Inflammatory macrophage treated with lipopolysaccharide for 4 hours (primary cell): Measurements from ENCODE around the gene DIS3.
"Not testable (repeated sequence)": the region's sequence is repeated elsewhere in the genome, so short reads cannot be mapped to it uniquely, and the experiment has no call there.

Experiments
- DNase-seq: peaks from one replicate; pipeline ENCODE4 v3.0.0-alpha.2; 2020

DIS3 gene

GRCh38 chr13:72745260-72745659, 36.4 kb downstream of the DIS3 start:
- peak; percentile 6 for DNase-seq

DNA sequence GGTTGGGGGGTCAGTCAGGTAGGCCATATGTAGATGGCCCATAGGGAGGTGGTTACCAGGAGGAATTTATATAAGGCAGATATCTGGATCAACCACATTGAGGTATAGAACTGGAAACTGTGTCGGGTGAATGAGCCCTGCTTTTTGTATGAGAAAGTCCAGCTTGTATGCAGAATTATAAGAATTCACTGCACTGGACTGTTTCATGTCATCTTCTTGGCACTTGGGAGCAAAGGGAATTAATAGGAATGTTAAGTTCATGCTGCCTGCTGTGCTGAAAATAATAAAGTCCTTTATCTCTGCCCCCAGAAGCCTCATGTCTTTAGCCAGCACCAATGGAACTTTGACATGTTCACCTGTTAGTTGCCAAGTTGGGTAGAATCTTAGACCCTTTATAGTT, 41.7 kb downstream of the DIS3 start:
- DNase-seq: no peak

GRCh38 chr13:72737033-72737432, 44.7 kb downstream of the DIS3 start:
- DNase-seq: no peak

- peak; percentile 2 for DNase-seq
Measured at GRCh38 chr13:72728290-72728605, 53.5 kb downstream of the DIS3 start.

GRCh38 chr13:72727417-72728289, 54.0 kb downstream of the DIS3 start, which contains the start of the genes BORA and MZT1:
Gene BORA (plus strand): TSS chr13:72727923. CDS start chr13:72728941, 1,018 bp downstream.
Gene MZT1 (minus strand): TSS chr13:72727629. CDS start chr13:72727602, 27 bp downstream.
- peak; percentile 98 for DNase-seq

DNA sequence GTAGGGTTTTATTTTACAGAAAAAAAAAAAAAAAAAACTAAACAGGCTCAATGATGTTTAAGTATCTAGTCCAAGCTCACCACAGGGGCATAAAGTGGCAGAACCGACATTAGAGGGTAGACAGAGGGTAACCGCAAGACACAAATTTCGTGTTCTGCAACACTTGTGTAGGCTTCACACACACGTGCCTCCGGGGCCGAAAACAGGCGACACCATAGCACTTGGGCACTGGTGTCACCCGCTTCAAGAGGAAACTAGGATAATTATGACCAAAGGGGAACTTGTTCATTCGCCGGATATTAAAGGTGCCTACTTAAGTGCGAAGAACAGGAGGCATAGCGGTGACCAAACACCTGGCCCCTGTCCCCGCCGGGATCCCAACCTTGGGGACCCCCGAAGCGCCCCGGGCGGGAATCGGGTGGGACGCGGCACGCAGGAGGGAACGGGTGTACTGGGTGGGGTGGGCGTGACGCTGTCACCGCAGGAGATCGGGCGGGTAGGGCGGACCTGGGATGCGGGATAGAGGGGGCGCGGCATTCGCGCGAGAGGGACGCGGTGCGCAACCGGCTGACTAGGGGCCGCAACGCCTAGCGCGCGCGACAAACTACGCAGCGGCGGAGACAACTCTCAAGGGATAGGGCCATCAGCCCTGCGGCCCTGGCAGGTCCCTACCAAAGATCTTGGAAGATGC, 54.8 kb downstream of the DIS3 start:
- DNase-seq: peak; percentile 55

DNA sequence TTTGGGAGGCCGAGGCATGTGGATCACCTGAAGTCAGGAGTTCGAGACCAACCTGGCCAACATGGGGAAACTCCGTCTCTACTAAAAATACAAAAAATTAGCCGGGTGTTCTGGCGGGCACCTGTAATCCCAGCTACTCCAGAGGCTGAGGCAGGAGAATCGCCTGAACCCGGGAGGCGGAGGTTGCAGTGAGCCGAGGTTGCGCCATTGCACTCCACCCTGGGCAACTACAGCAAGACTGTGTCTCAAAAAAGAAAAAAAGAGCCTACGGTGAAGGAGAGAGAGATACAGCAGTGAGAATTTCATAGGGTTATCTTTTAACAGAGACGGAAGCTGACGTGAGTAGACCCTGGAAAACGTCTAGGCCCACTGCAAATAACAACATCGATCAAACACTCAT, 55.5 kb downstream of the DIS3 start:
- DNase-seq: not testable (repeated sequence)

DNA sequence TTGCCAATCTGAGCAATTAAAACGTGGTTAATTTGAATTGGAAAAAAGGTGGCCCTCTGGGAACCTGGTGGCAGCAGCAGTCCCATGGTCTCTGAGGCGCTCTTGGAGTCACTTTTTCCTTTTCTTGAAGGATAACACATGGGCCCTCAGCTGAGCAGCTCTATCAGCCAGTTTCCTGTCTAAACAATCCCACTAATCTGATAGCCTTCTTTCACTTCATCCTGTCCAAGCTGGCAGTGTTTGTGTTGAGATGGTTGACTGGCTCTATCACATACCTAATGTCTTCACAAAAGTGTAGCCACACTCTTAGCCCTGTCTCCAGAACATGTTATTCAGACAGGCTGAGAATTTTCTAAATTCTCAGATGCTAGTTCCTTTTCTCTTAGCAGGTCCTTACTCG, 64.9 kb downstream of the DIS3 start:
- no peak for DNase-seq
